Neural progenitor cell (in vitro differentiated cells): ENCODE data around the gene ATL2. TPM values are rescaled to one million over a fixed set of nuclear protein-coding genes. Genes with fewer than 3 reads are reported as not detected.
"Not testable (repeated sequence)": the region's sequence is repeated elsewhere in the genome, so short reads cannot be mapped to it uniquely, and the experiment has no call there.

Source experiments
- DNase-seq: peaks from one replicate; pipeline ENCODE4 v3.0.0-alpha.2; 2016; ENCODE audit warnings: low spot score
- H2AFZ ChIP-seq: fragments of 200-600 bp; sonication (generic); replicated peaks from 2 replicates; pipeline ENCODE4 v1.6.1; 2016; ENCODE audit warnings: antibody characterized with exemption
- H3F3A ChIP-seq: fragments of 200-600 bp; sonication (generic); 2 replicates; pipeline ENCODE4 v1.6.1; 2016; ENCODE audit warnings: antibody characterized with exemption, low read depth
- H3K27ac ChIP-seq: fragments of 200-600 bp; sonication (generic); 2 replicates; pipeline ENCODE4 v1.5.1; 2016; ENCODE audit warnings: mild to moderate bottlenecking
- H3K27me3 ChIP-seq: fragments of 200-600 bp; sonication (generic); 2 replicates; pipeline ENCODE4 v1.6.1; 2016; ENCODE audit warnings: mild to moderate bottlenecking, moderate library complexity
- H3K36me3 ChIP-seq: fragments of 200-600 bp; sonication (generic); 2 replicates; pipeline ENCODE4 v1.5.1; 2016
- H3K4me1 ChIP-seq: fragments of 200-600 bp; sonication (generic); 2 replicates; pipeline ENCODE4 v1.6.1; 2016; ENCODE audit warnings: mixed run types
- H3K4me2 ChIP-seq: fragments of 200-600 bp; sonication (generic); 2 replicates; pipeline ENCODE4 v1.6.1; 2016
- H3K4me3 ChIP-seq: fragments of 200-600 bp; sonication (generic); 2 replicates; pipeline ENCODE4 v1.5.1; 2016
- H3K79me2 ChIP-seq: fragments of 200-600 bp; sonication (generic); 2 replicates; pipeline ENCODE4 v1.6.1; 2016; ENCODE audit warnings: low read depth
- H3K9ac ChIP-seq: fragments of 200-600 bp; sonication (generic); 2 replicates; pipeline ENCODE4 v1.6.1; 2016
- H3K9me3 ChIP-seq: fragments of 200-600 bp; sonication (generic); 2 replicates; pipeline ENCODE4 v1.5.1; 2016; ENCODE audit warnings: low read depth
- H4K20me1 ChIP-seq: fragments of 200-600 bp; sonication (generic); 2 replicates; pipeline ENCODE4 v1.6.1; 2016; ENCODE audit warnings: low read depth
- H3K27ac Mint-ChIP-seq: 3 replicates; pipeline ENCODE4 v1.8.0; 2021; ENCODE audit warnings: mixed read lengths
- H3K27me3 Mint-ChIP-seq: 2 replicates; pipeline ENCODE4 v1.8.0; 2022; ENCODE audit warnings: low read depth, mild to moderate bottlenecking, inconsistent platforms, moderate library complexity, mixed read lengths; ENCODE audit not compliant: insufficient read depth
- H3K36me3 Mint-ChIP-seq: 3 replicates; pipeline ENCODE4 v1.8.0; 2021; ENCODE audit warnings: mixed read lengths
- H3K4me1 Mint-ChIP-seq: 3 replicates; pipeline ENCODE4 v1.8.0; 2021; ENCODE audit warnings: mixed read lengths
- H3K4me3 Mint-ChIP-seq: 3 replicates; pipeline ENCODE4 v1.8.0; 2021; ENCODE audit warnings: mild to moderate bottlenecking, moderate library complexity, mixed read lengths
- H3K9me3 Mint-ChIP-seq: 3 replicates; pipeline ENCODE4 v1.8.0; 2020; ENCODE audit warnings: mixed read lengths
- CTCF ChIP-seq: fragments of 200-600 bp; sonication (generic); IDR thresholded peaks from 2 replicates; pipeline ENCODE4 v1.5.1; 2017; ENCODE audit warnings: antibody characterized with exemption, mild to moderate bottlenecking
- EZH2 ChIP-seq: fragments of 200-600 bp; sonication (generic); IDR thresholded peaks from 2 replicates; pipeline ENCODE4 v1.6.1; 2017; ENCODE audit warnings: antibody characterized with exemption, mild to moderate bottlenecking, moderate library complexity
- EZH2phosphoT487 ChIP-seq: fragments of 200-600 bp; sonication (generic); IDR thresholded peaks from 2 replicates; pipeline ENCODE4 v1.6.1; 2017; ENCODE audit warnings: antibody characterized with exemption
- total RNA-seq: library from RNA; depleted of rRNA; stranded (reverse); fragments of >200 nt; gene quantifications from 2 replicates; pipeline ENCODE4 v1.2.3, GENCODE V29; 2015; ENCODE audit warnings: low replicate concordance

Gene ATL2
- total RNA-seq, 1 donor from 2014 or later, result 203 TPM

- H3K9ac ChIP-seq, result no peak overlapping the region
- no peaks in the 10 kb centered on the region for H3K9me3 ChIP-seq
- H3F3A ChIP-seq, result peaks cover 7% of the 10 kb centered on the region
- peaks cover 68% of the 10 kb centered on the region for H3K79me2 ChIP-seq
- DNase-seq, result no peak
- peaks cover 2% of the 10 kb centered on the region for H3K27me3 Mint-ChIP-seq
- H3K4me1 ChIP-seq, result peaks cover 8% of the 10 kb centered on the region
- H3K4me3 Mint-ChIP-seq, result no peak overlapping the region
- peak overlapping the region; percentile 52 for H3K27ac Mint-ChIP-seq
- peaks cover 1% of the 10 kb centered on the region for H3K9me3 Mint-ChIP-seq
- no peak overlapping the region for H3K4me2 ChIP-seq
- no peak overlapping the region for H3K27ac ChIP-seq
- H4K20me1 ChIP-seq, result peaks cover 45% of the 10 kb centered on the region
- H3K4me3 ChIP-seq, result no peak overlapping the region
- peaks cover 4% of the 10 kb centered on the region for H3K36me3 ChIP-seq
- peaks cover 28% of the 10 kb centered on the region for H3K36me3 Mint-ChIP-seq
- no peak overlapping the region for H2AFZ ChIP-seq
- peaks cover 4% of the 10 kb centered on the region for H3K4me1 Mint-ChIP-seq
- no peaks in the 10 kb centered on the region for H3K27me3 ChIP-seq
- TF ChIP-seq EZH2 (no peak), EZH2phosphoT487 (no peak), CTCF (no peak)
These were observed 53.5 kb downstream of the ATL2 start for GRCh38 chr2:38323623-38324022.

DNA sequence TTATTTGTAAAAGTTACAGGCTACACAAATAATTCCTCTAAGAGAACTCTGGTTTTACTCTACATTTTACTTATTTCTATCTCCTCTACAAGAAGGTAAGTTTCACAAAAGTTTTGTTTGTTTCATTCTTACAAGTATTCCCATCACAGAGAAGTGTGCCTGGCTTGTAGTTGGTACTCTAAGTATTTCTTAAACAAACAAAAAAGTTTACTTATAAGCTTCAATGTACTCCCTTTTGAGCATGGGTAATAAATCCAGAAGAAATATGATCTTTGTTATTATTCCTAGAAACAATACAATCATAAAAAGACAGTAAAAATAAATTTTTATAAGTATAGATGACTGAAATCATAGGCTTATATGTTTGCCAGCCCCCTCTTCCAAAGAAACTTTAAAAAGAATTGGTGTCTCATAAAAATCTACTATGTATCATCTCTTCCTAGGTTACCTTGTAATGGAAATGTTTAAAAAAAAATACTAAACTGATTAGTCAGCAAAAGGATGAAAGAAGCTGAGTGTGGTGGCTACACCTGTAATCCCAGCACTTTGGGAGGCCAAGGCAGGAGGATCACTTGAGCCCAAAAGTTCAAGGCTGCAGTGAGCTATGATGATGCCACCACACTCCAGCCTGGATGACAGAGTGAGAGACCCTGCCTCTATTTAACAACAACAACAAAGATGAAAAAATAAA lies 54.7 kb downstream of the ATL2 start:
- no peak overlapping the region for H3K9ac ChIP-seq
- H3K4me3 Mint-ChIP-seq, result no peak overlapping the region
- no peak overlapping the region for H3K4me2 ChIP-seq
- no peak for DNase-seq
- peaks cover 2% of the 10 kb centered on the region for H3K27me3 Mint-ChIP-seq
- H3K4me1 Mint-ChIP-seq, result peaks cover 4% of the 10 kb centered on the region
- H3K36me3 Mint-ChIP-seq, result peaks cover 24% of the 10 kb centered on the region
- peaks cover 55% of the 10 kb centered on the region for H3K79me2 ChIP-seq
- H3K4me3 ChIP-seq, result no peak overlapping the region
- TF ChIP-seq EZH2, result no peak
- H4K20me1 ChIP-seq, result peaks cover 42% of the 10 kb centered on the region
- H3K9me3 ChIP-seq, result no peaks in the 10 kb centered on the region
- H3K36me3 ChIP-seq, result peaks cover 5% of the 10 kb centered on the region
- H3K9me3 Mint-ChIP-seq, result no peaks in the 10 kb centered on the region
- H3K27ac ChIP-seq, result no peak overlapping the region
- H3K27me3 ChIP-seq, result no peaks in the 10 kb centered on the region
- no peak overlapping the region for H3K27ac Mint-ChIP-seq
- H2AFZ ChIP-seq, result no peak overlapping the region
- H3F3A ChIP-seq, result peaks cover 7% of the 10 kb centered on the region
- peaks cover 8% of the 10 kb centered on the region for H3K4me1 ChIP-seq

DNA sequence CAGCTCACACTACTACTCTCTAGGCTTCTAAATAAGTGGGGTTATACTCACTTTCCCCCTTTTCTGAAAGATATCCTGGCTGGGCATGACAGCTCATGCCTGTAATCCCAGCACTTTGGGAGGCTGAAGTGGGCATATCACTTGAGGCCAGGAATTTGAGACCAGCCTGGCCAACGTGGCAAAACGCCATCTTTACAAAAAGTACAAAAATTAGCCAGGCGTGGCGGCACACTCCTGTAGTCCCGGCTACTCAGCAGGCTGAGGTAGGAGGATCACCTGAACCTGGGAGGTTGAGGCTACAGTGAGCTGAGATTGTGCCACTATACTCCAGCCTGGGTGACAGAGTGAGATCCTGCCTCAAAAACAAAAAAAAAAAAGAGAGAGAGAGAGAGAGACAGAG lies 57.8 kb downstream of the ATL2 start:
- H3K27ac Mint-ChIP-seq, H3K27me3 ChIP-seq, H2AFZ ChIP-seq, H3K9me3 ChIP-seq, H3K4me1 Mint-ChIP-seq, H3K4me1 ChIP-seq, H3K9ac ChIP-seq, H3K27ac ChIP-seq, H3F3A ChIP-seq, H3K4me3 ChIP-seq, H3K27me3 Mint-ChIP-seq, H3K9me3 Mint-ChIP-seq, H3K4me3 Mint-ChIP-seq, DNase-seq, H3K4me2 ChIP-seq: not testable (repeated sequence)
- H4K20me1 ChIP-seq, result peaks cover 20% of the 10 kb centered on the region
- peaks cover 13% of the 10 kb centered on the region for H3K36me3 Mint-ChIP-seq
- H3K79me2 ChIP-seq, result peaks cover 28% of the 10 kb centered on the region
- peaks cover 14% of the 10 kb centered on the region for H3K36me3 ChIP-seq

DNA sequence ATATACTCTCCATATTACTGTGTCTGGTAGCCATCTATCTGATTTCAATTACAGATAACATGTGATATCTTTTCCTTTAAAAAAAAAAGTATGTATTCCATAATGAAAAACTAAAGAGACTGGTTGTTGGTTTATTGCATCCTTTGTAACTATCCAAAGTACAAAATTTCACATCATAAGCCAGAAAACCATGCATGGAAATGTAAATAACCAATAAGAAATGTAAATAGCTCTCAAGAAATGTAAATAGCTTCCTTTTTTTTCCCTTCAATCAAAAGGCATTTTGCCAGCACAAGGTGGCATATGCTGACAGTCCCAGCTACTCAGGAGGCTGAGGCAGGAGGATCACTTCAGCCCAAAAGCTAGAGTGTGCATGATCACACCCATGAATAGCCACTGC lies 59.3 kb downstream of the ATL2 start:
- no peak overlapping the region for H3K27ac ChIP-seq
- Mint-ChIP-seq H3K27ac (no peak overlapping the region), H3K9me3 (no peaks in the 10 kb centered on the region), H3K4me1 (no peaks in the 10 kb centered on the region), H3K4me3 (no peak overlapping the region), H3K36me3 (peaks cover 21% of the 10 kb centered on the region), H3K27me3 (no peaks in the 10 kb centered on the region)
- no peak for DNase-seq
- H3F3A ChIP-seq, result peaks cover 5% of the 10 kb centered on the region
- H3K9ac ChIP-seq, result no peak overlapping the region
- no peak overlapping the region for H3K4me2 ChIP-seq
- no peaks in the 10 kb centered on the region for H3K4me1 ChIP-seq
- no peak overlapping the region for H3K4me3 ChIP-seq
- H3K79me2 ChIP-seq, result peaks cover 13% of the 10 kb centered on the region
- no peak for TF ChIP-seq EZH2
- TF ChIP-seq CTCF, result no peak
- TF ChIP-seq EZH2phosphoT487, result no peak
- H3K36me3 ChIP-seq, result peaks cover 20% of the 10 kb centered on the region
- H3K9me3 ChIP-seq, result no peaks in the 10 kb centered on the region
- H4K20me1 ChIP-seq, result peaks cover 10% of the 10 kb centered on the region
- no peak overlapping the region for H2AFZ ChIP-seq
- no peaks in the 10 kb centered on the region for H3K27me3 ChIP-seq
